GM19351 (cell line): ENCODE results near the gene TEX101.

Source experiments
- ATAC-seq: cut with Tn5 transposase; IDR thresholded peaks from one replicate; pipeline ENCODE4 v1.9.1; 2021; ENCODE audit warnings: mild to moderate bottlenecking, moderate library complexity; ENCODE audit not compliant: unreplicated experiment

The TEX101 gene

DNA sequence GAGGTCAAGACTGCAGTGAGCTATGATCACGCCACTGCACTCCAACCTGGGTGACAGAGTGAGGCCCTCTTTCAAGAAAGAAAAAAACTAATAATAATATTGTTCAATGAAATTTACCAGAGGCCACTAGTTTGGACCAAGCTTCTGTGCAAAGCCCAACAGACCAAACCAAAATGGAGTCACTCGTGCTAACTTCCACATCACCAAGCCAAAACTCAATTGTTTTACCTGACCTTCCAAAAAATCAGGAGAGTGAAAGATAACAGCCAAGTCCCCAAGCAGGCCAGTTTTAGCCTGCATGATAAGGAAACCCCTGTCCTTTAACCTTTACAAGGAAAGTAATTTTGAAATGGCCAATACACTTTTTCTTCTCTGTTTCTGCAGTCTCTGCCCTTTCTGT is 30.7 kb downstream of the TEX101 start:
- no peak for ATAC-seq

DNA sequence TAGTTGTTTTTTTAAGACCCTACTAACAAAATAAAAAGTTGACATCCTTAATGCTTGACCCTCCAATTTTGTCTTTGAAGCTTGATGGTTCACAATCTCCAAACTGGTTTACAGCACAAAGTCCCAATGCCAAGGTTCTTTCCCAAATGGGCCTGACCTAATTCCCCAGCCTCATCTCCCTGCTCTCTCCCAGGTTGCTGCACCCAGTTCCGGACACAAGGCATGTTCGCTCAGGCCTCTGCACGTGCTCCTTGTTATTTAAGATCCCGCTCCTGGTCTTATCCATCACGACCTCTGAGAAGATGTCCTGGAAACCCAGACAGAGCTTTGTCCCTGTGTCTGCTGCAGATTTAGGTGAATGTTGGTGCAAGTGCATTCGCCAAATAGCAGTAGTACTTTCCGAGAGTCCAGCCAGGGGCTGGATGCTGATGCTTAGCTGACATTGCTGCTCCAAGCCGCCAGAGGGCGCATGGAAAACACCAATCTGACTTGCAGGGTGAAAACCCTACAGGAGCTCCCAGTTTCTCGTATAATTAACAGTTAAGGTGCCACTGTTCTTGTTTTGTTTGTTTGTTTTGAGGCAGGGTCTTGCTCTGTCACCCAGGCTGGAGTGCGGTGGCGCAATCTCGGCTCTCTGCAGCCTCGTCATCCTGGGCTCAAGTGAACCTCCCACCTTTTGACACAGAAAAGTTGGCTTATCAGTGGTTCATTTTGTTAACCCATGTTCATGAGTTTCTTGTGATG is 32.2 kb downstream of the TEX101 start:
- peak; percentile 57 for ATAC-seq

DNA sequence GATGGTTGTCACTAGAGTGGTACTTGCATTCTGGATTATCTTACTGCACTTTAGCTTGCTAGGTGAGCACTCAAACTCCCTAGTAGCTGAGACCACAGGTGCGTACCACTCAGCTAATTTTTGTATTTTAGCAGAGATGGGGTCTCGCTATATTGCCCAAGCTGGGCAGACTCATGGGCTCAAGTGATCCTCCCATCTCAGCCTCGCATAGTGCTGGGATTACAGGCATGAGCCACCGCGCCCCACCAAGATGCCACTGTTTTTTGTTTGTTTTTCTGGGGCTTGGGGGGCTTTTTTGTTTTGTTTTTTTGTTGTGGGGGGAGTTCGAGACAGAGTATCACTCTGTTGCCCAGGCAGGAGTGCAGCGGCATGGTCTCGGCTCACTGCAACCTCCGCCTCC is 33.0 kb downstream of the TEX101 start:
- ATAC-seq: no peak

DNA sequence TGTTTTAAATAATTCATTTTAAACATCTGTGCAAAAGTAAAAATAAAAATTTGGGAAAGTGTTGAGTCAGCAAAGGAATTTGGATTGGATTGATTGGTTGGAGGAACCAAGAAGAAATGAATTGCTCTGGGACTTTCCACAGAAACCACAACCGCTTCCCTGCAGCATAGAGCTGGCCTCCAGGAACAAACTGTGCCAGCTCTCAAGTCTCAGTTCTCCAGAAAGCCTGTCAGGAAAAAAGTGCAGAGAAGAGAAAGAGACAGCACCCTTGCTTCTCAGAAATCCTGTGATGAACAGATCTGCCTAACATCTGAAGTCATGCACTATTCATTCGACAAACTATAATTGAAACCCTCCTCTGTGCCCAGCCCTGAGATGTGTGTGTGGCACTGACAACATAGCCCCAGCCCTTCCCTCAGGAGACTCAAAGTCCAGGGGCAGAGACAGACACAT is 35.9 kb downstream of the TEX101 start:
- no peak for ATAC-seq

DNA sequence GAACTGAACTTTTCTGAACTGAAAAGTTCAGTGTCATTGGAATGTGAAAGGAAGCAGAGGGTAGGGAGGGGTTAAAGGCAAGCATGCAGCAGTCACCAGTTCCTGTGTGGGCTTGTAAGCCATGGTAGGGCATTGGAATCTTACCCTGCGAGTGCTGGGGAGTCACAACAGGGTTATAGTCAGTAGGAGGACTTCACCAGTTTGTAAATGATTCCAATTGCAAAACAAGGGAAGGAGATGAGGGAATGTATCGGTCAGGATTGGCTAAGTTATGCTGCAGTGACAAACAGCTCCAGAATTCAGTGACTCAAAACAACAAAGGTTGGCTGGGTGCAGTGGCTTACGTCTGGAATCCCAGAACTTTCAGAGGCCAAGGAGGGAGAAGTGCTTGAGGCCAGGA is 37.9 kb downstream of the TEX101 start:
- ATAC-seq: no peak

DNA sequence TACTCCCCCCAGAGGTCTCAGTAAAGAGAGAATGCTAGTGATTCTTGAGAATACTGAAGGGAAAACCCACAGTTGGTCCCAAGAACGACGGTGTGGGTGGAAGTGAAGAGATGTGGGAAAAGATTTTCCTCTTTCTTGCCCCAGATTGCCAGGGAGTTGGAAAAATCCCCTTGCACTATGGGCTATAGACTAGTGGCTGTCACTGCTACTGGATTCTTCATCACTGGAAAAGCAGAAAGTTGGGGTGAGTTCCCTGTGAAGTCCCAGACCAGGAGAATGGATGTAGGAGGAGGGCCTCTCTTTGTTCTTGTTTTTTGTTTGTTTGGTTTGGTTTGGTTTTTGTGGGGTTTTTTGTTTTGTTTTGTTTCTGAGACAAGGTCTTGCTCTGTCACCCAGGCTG is 39.3 kb downstream of the TEX101 start:
- no peak for ATAC-seq

DNA sequence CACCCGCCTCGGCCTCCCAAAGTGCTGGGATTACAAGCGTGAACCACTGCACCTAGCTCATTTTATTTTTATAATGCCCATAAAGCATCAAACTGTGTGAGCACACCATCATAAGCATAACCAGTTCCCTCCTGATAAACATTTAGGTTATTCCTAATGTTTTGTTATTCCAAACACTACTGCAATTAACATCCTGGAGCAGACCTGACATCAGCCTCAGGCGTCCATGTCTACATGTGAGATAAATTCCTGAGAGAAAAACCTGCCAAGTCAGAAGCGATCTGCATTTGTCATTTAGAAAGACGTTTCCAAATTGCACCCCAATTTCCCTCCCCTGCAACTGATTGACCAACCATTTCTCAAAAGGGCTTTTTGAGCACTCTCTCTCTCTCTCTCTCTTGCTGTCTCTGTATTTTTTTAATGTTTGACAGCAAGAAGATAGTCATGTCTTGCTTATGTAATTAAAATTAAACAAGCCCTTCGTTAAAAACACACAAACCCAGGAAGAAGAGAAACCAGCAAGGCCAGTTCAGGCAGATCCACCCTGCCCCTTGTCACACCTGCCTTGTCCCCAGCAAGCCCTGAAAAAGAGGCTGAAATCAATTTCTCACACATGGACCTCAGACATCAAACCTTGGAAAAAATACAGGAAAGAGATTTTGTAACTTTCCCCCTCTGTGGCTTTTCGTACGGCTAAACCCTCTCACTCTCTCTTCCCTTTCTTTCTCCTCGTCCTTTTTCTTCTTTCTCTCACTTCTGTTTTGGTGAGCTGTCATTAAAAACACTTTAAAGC is 40.8 kb downstream of the TEX101 start:
- ATAC-seq: no peak

DNA sequence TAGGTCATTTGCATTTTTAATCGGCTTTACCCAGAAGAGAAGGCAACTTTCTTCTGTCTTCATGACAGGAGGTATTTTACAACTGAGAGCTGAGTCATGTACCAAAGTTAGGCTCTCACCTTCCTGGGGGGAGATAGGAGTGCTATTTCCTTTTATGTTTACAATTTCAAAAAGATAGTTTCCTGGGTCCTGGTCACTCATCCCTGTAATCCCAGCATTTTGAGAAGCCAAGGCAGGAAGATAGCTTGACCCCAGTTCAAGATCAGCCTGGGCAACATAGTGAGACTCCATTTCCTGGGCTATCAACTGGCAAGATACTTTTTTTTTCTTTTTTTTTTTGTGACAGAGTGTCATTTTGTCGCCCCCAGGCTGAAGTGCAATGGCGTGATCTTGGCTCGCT is 43.1 kb downstream of the TEX101 start:
- no peak for ATAC-seq

DNA sequence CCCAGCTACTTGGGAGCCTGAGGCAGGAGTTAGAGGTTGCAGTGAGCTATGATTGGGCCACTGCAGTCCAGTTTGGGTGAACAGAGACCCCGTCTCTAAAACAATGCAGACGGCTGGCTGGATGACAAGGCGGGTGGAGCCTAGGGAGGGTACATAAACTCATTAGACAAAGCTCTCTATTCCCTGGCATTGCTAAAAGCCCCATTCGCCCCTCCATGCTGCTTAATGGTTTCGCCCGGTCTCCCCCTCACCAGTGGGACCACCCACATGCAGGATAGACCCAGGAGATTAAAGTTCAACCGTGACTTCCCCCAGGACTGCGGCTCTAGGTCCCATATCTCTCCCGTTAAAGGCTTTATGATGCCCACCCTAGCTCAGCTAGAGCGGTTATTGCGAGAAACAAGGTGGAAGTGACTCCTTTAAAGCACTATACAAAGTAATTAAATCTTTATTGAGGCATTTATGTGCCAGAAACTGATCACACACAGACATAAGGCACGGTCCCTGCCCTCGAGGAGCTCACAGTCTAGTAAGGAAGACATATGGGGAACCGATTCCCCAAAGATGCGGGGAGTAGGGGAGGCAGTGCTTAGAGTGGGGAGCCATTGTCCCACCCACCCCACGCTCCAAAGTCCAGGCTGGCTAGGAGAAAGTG is 45.8 kb downstream of the TEX101 start:
- ATAC-seq: no peak

DNA sequence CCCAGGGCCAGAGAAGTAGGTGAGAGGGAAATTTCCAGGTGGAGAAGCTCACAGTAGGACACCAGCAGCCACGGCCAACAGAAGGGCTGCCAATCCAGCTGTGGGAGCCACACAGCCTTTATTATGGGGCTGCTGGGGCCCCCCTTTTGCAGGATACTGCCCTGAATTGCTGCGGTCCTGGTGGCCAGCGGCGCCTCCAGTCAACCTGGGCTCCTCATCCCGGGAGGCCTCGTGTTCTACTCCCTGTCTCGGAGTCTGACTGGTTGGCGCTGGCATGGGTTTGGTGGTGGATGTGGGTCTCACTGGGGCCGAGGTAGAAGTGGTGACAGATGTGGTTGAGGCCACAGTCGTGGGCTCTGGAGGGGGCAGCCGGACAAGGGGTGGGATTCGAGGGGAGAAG is 46.6 kb downstream of the TEX101 start:
- no peak for ATAC-seq

DNA sequence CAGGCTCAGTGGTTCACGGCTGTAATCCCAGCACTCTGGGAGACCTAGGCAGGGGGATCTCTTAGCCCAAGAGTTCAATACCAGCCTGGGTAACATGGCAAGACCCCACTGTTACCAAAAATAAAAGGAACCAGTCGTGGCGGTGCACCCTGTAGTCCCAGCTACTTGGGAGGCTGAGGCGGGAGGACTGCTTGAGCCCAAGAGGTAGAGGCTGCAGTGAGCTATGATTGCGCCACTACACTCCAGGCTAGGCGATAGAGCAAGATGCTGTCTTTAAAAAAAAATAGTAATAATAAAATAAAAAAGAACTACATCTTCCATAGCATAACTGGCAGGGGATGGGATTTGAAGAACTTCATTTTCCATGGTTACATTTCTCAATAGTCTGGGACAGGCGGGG is 47.7 kb downstream of the TEX101 start:
- ATAC-seq: no peak

DNA sequence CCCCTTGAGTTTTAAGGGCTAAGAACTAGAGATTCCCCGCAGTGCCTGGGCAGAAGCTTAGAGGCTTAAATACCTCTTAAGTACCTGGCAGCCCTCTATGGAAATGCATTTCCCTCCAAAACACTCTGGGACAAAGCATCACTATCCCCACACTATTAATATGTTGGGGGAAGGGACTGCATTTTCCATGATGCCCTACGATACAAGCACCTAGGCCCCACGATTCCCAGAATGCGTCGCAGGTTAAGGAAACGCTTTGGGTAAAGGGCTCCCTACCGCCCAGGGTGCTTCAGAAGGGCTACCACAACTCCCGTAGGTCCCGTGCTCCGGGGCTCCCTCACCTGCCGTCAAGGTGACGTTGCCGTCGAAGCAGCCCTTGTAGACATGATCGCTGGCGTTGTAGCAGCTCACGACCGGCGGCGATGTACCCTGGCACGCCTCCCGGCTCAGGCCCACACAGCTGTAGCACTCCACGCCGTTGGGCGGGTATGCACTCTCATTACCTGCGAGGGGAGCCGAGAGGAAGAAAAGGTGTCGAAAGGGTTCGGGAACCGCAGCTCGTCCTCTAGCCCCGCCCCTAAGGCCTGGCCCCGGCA is 48.2 kb downstream of the TEX101 start:
- ATAC-seq: no peak

DNA sequence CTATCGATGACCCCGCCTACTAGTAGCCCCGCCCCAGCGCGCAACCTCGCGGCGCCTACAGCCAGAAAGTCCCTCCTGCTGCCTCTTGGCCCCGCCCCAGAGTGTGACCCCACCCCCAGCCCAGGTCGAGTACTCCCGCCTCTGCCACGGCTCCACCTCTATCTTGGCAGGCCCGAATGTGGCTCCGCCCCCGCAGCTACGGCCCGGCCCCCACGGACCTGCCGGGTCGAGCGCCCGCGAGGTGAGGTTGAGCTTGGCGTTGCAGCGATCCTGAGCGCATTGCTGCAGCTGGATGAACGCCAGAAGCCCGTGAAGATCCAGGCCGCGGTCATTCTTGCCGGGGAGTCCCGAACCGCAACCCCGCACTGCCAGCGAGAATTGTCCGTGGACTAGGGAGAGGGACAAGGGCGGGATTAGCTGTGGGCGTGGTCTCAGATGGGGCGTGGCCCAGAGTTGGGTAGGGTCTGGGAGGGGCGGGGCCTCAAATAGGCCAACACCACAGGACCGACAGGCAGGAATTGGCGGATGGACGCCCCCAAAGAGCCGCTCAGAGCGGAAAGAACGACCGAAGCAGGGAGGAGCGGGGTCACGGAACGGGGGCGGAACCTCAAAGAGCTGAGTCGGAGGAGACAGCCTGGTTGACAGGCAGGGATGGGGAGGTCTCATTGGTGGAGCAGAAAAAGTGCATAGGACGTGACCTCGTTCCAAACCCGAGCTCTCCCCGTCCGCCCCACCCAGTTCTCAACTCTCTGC is 48.9 kb downstream of the TEX101 start:
- peak; percentile 83 for ATAC-seq

DNA sequence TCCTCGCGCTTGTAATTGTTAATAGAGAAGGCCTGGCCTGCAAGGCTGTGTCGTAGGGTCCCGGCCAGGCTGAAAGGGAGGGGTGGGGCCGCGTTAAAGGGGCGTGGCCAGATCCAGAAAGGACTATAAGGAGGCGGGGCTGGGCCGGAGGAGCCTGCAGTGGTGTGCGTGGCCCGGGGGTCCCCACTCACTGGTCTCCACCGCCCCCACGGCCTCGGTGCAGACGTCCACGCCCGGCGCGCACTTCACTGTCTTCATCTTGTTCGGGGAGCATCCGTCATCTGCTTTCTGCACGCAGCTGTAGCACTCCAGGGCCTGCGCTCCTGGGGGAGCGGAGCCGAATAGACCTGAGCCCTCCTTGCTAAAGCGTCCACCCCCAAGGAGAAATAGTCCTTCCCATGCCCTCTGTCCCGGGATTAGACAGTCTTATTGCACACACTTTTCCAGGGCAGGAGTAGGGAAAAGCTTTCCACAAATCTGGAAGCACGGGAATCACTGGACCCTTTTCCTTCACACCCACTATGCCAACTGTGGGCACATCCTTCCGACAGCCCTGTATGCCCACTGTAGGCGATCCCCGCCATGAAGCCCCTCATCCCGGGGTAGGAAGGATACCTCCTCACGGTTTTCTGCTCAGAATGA is 49.6 kb downstream of the TEX101 start:
- ATAC-seq: peak; percentile 40

DNA sequence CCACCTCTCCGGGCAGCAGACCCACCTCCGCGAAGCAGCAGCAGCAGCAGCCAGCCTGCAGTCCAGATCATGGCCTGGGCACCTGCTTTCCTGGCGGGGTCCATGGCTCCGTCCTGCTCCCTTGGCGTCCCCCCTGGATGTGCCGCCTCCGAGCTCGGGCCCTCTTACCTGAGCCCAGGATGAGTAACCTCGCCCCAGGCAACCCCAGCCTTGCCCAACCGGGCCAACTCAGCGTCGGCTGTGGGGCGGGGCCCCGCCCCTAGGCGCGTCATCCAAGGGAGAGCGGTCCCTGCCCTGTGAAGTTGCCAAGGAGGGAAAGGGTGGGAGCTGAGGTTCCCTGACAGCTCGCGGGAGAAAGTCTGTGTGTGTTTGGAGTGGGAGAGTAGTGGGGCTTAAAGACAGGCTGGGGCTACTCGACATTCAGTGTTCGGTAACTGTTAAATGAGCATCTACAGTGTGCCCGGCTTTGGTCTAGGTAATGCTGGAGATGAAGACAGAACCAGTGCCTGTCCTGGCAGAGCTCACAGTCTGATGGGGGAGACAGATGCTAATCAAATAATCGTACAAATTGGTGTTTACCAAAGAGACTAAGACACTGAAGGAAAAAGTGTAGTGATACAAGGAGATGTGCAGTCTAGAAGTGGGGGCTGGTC is 50.9 kb downstream of the TEX101 start, which contains the start of gene LYPD3:
TSS of gene LYPD3 (minus strand) at position 141 of the 653 bp plus-strand sequence. CDS start at position 104, 37 bp downstream.
- ATAC-seq: no peak

DNA sequence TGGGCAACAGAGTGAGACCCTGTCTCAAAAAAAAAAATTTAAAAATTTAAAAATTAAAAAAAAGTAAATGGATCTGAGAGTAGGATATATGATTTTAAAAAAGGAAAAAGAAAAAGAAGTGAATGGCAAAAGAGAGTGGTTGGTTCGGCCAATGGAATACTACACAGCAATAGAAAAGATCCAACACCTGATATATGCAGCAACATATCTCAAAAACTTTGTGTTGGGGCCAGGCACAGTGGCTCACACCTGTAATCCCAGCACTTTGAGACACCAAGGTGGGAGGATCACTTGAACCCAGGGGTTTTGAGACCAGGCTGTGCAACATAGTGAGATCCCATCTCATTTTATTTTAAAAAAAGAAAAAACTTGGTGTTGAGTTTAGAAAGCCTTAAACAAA is 52.1 kb downstream of the TEX101 start:
- ATAC-seq: no peak

DNA sequence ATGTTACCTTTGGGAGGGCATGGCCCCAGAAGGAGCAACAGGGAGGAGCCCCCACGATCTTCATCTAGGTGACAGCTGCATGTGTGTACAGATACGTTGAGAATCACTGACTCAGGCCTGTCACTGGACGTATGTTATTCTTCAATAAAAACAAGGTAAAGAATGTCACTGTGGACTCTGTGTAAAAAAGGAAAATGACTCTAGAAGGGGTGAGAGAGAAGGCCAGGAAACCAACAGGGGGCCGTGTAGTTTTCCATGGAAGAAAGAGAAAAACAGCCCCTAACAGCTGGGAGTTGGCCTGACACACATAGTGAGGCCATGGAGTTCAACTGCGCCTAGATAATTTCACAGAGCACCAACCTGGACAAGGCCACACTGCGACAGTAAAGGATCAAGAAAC is 52.6 kb downstream of the TEX101 start:
- ATAC-seq: no peak

DNA sequence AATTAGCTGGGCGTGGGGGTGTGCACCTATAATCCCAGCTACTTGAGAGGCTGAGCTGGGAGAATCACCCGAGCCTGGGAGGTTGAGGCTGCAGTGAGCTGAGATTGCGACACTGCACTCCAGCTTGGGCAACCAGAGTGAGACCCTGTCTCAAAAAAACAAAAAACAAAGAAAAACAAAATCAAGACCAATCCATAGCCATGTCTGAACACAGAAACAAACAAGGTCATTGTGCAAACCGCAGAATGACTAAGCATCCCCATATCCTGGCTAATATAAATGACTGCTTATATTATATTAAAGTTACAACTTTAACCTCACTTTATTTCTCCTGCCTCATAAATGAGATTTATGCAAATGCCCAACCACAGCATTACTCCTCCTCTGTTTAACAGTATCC is 53.0 kb downstream of the TEX101 start:
- no peak for ATAC-seq
